NCI-H1105 treated with DMSO at 0.1 percent for 48 hours (cell line): ENCODE results near the gene TMEM167A.
A peak's percentile ranks its signal among the peaks of the same experiment; 100 is the strongest.

Experiments
- DNase-seq: peaks from one replicate; lab custom pipeline; 2025; lab: John Stamatoyannopoulos, UW

Gene TMEM167A

GRCh38 chr5:83076742-83077661, at the start of gene TMEM167A, which contains the start of gene XRCC4:
Gene TMEM167A, minus strand, starts transcription at chr5:83077394. Its CDS starts 71 bp downstream, at chr5:83077323.
Gene XRCC4, plus strand, starts transcription at chr5:83077547. Its CDS starts 27,373 bp downstream, at chr5:83104920.
- DNase-seq = peak; percentile 94

- DNase-seq = no peak
These were observed 49.3 kb upstream of the TMEM167A start for GRCh38 chr5:83126501-83126900.

GRCh38 chr5:83125560-83125959, 48.4 kb upstream of the TMEM167A start:
- no peak for DNase-seq

- no peak for DNase-seq
These were observed 47.4 kb upstream of the TMEM167A start for GRCh38 chr5:83124593-83124992.

- DNase-seq = no peak
These were observed 41.8 kb upstream of the TMEM167A start for GRCh38 chr5:83118976-83119375.

GRCh38 chr5:83118471-83118870, 41.3 kb upstream of the TMEM167A start:
- DNase-seq = no peak

- no peak for DNase-seq
These were observed 38.6 kb upstream of the TMEM167A start for GRCh38 chr5:83115816-83116215.

- DNase-seq = no peak
These were observed 32.2 kb upstream of the TMEM167A start for GRCh38 chr5:83109380-83109779.

GRCh38 chr5:83107692-83108420, 30.7 kb upstream of the TMEM167A start:
- DNase-seq = no peak

GRCh38 chr5:83104021-83104420, 26.8 kb upstream of the TMEM167A start:
- DNase-seq = no peak

- no peak for DNase-seq
These were observed 25.3 kb upstream of the TMEM167A start for GRCh38 chr5:83102364-83102980.

- DNase-seq = no peak
These were observed 24.3 kb upstream of the TMEM167A start for GRCh38 chr5:83101514-83101913.

GRCh38 chr5:83099445-83099844, 22.3 kb upstream of the TMEM167A start:
- no peak for DNase-seq

- peak; percentile 83 for DNase-seq
These were observed 21.8 kb upstream of the TMEM167A start for GRCh38 chr5:83099001-83099400.

- DNase-seq = peak; percentile 48
These were observed 20.6 kb upstream of the TMEM167A start for GRCh38 chr5:83097689-83098231.

- DNase-seq = no peak
These were observed 19.6 kb upstream of the TMEM167A start for GRCh38 chr5:83096660-83097339.

- no peak for DNase-seq
These were observed 18.9 kb upstream of the TMEM167A start for GRCh38 chr5:83095957-83096539.

- no peak for DNase-seq
These were observed 18.2 kb upstream of the TMEM167A start for GRCh38 chr5:83095163-83095956.

- no peak for DNase-seq
These were observed 16.5 kb upstream of the TMEM167A start for GRCh38 chr5:83093692-83094091.

- DNase-seq = no peak
These were observed 15.4 kb upstream of the TMEM167A start for GRCh38 chr5:83092619-83093018.
